ENCODE data around the gene LYPD5.
A peak's percentile ranks its signal among the peaks of the same experiment; 100 is the strongest.
"Not testable (repeated sequence)": the region's sequence is repeated elsewhere in the genome, so short reads cannot be mapped to it uniquely, and the experiment has no call there.

The LYPD5 gene

DNA sequence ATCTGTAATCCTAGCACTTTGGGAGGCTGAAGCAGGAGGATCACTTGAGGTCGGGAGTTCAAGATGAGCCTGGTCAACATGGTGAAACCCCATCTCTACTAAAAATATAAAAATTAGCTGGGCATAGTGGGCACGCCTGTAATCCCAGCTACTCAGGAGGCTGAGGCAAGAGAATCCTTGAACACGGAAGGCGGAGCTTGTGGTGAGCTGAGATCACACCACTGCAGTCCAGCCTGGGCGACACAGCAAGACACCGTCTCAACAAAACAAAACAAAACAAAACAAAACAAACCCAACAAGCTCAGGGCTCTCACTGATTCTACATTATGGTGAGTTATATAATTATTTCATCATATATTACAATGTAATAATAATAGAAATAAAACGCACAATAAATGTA, 4.2 kb upstream of the LYPD5 start:
- DNase-seq (ENCODE audit: low spot score) = not testable (repeated sequence)

DNA sequence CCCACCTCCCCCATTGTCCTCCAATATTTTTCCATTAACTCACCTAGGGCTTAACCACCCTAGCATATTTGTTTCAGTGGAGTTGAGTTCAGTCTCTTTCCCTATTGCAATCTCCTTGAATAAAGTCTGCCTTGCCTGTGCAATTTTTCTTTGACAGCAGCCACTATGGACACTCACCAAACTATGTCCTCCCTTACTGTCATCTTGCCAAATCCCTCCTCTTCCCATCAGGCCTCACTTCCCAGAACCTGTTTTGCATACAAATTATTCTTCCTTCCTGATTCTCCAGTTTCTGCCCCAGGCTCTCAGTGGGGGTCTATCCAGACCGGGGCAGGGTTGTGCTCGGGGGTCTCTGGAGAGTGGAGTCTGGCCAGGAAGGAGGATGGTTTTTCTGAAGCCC, 2.2 kb upstream of the LYPD5 start:
- DNase-seq (ENCODE audit: low spot score) = no peak

DNA sequence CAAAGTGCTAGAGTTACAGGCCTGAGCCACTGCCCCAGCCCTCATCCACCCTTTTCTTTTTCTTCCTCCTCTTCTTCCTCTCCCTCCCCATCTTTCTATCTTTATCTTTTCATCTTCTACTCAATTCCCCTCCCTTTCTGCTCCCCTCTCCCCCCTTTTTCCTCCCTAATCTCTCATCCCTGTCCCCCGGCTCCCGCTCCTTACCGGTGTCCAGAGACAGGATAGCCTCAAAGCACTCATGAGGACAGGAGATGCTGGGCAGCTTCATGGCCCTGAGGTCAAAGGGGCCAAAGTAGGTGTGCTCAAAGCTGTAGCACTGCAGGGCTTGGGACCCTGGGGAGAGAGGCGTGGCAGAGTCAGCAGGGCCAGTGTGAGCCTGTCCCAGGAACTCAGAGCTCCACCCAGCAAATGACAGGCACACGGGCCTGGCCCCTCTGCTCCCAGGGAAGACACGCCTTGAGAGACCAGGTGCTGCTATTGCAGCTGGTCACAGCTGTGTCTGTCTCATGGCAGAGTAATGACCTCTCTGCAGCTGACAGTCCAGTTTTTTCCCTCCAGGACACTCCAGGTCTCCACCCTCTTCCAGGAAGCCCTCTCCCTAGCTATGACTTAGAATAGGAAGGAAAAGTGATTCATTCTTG, 2.6 kb downstream of the LYPD5 start:
- no peak for DNase-seq (ENCODE audit: low spot score)

DNA sequence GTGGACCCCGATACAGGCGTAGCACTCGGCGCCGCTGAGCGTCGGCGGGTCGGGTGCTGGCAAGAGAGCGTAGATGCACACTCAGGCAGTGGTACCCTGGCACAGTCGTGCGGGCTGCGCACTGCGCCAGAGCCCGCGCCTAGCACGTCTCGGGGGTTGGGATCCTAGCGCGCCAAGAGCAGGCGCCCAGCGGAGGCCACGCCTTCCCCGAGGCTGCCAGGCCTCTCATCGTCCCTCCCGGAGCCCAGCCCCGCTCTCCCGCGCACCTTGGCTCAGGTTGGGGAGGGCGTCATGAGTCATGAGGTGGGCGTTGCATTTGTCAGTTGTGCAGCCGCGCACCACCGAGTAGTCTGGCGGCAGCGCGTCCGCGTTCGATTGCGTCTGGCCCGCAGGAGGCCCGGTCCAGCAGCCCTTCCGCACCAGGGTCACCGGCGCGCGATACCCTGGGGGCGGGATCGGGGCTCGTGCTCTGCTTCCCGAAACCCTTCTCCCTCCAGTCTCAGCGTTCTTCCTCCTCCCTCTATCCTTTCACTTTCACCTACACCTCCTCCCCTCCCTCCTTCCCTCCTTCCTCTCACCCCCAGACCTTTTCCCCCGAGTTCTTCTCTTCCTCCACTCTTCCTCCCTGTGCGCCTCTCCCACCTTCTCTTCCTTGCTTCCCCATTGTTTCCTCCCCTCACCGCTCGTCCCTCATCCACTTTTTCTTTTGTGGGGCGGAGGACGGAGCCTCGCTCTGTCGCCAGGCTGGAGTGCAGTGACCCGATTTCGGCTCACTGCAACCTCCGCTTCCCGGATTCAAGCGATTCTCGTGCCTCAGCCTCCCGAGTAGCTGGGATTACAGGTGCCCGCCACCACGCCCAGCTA, 3.5 kb downstream of the LYPD5 start:
- peak; percentile 69 for DNase-seq (ENCODE audit: low spot score)

DNA sequence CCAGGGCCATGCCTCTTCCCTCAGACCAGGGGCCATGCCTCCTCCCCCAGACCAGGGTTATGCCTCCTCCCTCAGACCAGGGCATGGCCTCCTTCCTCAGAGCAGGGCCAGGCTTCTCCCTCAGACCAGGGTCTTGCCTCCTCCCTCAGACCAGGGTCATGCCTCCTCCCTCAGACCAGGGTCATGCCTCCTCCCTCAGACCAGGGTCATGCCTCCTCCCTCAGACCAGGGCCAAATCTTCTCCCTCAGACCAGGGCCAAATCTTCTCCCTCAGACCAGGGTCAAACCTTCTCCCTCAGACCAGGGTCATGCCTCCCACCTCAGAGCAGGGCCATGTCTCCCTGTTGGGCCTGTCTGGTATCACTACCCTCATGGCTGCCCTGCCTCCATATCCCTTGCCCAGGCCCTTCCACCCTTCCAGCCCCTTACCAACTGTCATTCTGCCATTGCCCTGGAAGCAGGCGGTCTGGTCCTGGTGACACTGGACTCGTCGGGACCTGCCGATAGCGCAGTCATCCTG, 4.2 kb downstream of the LYPD5 start:
- no peak for DNase-seq (ENCODE audit: low spot score)

DNA sequence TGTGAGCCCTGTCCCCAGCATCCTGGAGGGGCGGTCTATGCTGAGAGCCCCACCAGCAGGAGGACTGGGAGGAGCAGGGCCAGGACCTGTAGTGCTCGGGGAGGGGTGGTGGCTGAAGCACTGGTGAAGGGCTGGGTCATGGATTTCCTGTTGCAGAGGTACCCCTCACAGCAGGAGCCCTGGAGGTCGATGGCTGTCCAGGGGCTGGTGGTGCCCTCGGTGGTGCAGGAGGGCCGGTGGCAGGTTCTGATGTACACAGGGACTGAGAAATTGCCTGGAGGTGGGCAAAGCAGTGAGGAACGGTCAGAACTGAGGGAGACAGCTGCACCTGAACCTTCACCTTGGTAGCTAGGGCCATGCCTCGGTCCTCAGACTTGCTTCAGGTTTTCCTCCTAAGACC, 4.7 kb downstream of the LYPD5 start:
- no peak for DNase-seq (ENCODE audit: low spot score)

DNA sequence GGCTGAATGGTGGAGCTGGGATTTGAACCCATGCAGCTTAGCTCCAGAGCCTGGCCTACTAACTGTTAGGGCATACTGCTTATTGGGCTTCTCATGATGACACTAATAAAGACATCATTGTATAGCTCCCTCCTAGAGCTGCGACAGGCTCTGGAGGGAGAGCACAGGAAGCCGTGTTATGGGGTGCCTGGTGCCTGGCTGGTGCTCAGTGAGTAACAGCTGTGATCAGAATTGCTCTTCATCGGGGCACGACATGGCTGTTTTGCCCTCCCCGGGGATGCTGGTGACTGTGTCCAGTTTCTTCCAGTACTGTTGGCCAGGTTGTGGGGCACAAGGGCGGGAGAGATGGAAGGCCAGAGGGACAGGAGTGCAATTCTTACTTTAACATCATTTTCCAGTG, 5.1 kb downstream of the LYPD5 start:
- no peak for DNase-seq (ENCODE audit: low spot score)

DNA sequence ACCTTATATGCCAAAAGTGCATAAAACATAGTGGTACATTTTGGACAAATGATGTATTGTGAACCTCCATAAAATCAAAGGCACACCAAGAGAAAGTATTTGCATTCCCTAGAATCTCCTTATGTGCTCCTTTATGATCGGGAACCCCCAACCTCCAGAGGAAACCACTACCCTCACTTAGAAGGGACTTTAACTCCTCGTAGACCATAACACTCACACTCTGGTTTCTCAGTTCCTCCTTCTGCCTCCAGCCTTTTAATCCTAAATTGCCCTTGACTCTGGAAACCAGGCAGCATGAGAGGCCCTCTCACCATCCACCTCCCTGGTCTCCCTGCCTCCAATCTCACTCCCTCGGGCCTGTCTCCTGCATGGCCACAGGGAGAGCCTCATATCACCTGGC, 11.7 kb downstream of the LYPD5 start:
- DNase-seq (ENCODE audit: low spot score) = no peak

DNA sequence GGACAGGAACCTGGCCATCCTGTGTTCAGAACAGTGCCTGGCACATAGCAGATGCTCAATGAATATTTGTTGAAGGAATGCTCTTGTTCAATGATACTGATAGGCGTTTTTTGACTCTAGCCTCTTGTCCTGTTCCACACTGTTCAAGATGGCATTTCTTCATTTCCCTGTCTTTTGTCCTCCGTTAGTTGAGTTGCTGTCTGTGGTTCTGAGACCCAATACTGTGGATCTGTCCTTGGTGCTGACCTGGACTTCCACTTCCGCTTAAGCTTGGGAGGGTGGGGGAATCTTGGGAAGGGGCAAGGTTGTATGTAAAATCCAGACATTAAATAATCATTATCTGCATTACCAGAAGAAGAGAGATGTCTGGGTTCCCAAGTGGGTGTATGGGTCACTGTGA, 13.2 kb downstream of the LYPD5 start:
- no peak for DNase-seq (ENCODE audit: low spot score)

DNA sequence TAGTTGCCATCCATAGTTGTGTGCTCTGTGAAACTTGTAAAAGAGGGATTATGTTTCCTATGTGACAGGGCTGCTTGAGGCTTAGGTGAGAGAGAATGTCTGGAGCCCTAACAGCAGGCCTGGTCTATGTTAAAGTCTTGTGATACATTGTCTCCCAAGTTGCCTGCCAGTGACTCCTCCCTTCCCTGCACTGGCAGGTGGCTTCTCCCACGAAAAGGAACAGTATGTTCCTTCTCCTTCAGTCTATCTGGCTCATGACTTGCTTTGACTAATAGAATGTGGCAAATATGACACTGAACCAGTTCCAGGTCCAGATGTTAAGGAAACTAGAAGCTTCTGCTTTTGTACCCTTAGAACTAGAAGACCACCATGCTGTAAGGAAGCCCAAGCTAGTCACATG, 15.6 kb downstream of the LYPD5 start:
- no peak for DNase-seq (ENCODE audit: low spot score)

DNA sequence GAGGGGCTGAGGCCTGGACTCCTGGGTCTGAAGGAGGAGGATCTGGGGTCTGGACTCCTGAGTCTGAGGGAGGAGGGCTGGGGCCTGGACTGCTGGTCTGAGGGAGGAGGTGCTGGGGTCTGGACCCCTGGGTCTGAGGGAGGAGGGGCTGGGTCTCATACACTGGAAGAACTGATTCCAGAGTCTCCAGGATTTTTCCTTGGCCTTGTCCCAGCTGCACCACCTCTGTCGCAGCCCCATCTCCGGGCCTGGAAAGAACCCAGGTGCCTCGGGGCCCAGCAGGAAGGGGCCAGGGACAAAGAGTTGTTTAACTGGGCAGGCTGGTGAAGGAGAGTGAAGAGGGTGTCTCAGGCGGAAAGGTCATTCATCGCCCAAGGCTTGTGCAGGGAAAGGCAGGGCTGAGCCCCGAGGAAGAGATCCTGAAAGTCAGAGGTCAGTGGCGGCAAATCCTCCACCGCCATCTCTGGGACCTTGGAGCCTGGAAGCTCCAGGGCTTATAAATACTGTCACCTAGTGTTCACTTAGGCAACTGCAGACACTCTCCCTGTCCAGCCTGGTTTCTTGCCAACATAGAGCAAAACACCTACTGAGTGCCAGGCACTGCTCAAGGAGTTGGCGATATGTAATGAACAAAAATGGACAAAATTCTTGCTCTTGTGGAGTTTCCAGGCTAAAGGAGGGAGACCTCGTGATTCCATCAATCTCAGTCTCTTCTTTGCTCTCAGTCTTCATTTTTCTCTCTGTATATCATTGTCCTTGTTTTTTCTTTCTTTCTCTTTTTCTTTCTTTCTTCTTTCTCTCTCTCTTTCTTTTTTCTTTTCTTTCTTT, 17.1 kb downstream of the LYPD5 start:
- peak; percentile 76 for DNase-seq (ENCODE audit: low spot score)

DNA sequence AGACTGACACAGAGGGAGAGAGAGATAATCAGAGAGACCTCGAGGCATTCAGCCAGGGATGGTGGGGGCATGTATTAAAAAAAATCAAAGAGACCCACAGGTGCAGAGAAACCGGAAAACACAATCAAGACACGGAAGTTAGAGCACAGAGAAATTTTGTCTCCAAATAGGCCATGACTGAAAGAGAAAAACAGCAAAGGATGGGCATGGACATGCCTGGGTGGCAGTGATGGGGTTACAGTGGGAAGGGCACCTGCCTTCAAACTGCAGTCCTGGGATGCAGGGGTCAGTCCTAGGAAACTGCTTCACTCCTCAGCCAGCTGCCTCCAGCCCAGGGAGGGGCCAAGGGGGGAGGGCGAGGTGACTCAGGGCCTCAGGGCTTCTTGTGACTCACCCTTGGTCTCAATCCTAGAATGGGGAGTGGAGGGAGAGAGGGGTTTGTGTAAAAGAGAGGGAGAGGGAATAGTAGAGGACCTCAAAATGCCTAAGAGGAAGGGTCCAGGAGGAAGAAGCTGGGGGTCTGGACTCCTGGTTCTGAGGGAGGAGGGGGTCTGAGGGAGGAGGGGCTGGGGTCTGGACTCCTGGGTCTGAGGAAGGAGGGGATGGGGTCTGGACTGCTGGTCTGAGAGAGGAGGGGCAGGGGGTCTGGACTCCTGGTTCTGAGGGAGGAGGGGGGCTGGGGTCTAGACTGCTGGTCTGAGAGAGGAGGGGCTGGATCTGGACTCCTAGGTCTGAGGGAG, 17.8 kb downstream of the LYPD5 start:
- DNase-seq (ENCODE audit: low spot score) = peak; percentile 76

DNA sequence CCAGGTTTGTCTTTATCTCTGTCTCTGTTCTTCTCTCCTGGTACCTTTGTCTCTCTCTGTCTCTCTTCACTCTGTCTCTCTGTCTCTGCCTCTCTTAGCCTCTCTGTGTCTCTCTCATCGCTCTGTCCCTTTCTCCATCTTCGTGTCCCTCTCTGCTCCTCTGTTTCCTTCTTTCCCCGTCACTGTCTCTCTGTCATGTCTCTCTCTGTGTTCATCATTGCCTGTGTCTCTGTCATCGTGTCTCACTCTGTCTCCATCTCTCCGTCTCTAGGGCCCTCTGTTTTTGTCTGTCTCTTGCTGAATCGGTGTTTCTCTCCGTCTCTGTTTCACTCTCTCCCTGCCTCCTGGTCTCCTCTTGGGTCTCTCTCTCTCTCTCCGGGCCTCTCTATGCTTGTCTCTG, 18.6 kb downstream of the LYPD5 start:
- no peak for DNase-seq (ENCODE audit: low spot score)

DNA sequence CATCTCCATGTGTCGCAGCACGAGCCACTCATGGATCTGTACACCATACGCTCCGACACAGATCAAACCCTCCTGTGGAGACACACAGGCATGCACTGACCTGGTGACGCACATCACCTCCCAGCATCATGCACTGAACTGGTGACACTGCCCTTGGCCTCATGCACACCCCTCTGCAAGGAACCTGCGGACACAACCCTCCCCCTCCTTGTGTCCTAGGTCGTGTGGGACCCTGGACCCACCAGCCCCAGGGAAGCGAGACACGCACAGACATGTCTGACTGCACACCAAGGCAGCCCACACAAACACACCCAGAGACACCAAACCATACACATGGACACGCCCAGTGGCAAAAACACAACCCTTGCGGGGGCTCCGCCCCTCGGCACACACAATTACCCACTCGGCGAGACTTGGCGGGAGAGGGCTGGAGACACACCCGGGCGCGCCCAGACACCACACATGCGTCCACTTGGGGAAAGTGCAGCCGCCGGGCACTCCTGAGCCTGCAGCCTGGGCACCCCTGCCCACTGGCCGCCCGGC, 19.5 kb downstream of the LYPD5 start:
- peak; percentile 42 for DNase-seq (ENCODE audit: low spot score)

DNA sequence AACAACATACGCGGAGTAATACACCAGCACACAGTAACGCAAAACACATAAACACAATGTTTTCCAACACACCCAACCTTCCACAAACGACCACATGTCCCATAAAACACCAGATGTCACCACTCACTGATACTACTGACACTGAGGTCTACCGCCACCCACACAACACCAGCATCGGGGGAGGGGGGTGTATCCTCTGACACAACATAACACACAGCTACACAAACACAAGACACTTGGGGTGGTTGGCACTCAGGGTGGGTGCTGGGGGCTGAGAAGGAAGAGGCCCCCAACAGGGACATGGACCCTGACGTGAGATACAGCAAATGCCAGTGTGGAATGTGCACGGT, 20.0 kb downstream of the LYPD5 start:
- no peak for DNase-seq (ENCODE audit: low spot score)

DNA sequence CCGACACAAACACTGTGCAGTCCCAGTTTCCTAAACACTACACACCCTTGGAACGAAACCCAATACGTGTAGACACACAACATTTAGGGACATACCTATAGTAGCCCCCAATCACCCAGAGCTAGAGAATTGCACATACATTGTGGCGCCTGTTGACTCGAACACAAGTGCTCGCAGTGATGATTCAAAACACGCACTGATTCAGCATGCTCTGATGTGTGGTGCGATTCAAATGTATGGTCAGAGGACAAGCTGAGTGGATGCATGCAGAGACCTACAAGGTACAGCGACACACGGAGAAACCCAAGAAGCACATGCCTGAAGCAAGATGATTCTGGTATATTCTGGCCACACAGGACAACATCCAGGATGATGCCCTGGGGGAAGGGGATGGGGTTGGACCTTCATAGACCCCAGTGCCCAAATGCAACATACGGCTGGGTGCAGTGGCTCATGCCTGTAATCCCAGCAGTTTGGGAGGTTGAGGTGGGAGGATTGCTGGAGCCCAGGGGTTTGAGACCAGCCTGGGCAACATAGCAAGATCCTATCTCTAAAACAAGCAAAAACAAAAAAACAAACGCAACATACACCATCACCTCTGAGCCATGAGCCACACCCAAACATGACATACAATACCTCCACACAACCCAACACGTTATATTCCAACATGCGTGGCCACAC, 20.5 kb downstream of the LYPD5 start:
- DNase-seq (ENCODE audit: low spot score) = peak; percentile 35

DNA sequence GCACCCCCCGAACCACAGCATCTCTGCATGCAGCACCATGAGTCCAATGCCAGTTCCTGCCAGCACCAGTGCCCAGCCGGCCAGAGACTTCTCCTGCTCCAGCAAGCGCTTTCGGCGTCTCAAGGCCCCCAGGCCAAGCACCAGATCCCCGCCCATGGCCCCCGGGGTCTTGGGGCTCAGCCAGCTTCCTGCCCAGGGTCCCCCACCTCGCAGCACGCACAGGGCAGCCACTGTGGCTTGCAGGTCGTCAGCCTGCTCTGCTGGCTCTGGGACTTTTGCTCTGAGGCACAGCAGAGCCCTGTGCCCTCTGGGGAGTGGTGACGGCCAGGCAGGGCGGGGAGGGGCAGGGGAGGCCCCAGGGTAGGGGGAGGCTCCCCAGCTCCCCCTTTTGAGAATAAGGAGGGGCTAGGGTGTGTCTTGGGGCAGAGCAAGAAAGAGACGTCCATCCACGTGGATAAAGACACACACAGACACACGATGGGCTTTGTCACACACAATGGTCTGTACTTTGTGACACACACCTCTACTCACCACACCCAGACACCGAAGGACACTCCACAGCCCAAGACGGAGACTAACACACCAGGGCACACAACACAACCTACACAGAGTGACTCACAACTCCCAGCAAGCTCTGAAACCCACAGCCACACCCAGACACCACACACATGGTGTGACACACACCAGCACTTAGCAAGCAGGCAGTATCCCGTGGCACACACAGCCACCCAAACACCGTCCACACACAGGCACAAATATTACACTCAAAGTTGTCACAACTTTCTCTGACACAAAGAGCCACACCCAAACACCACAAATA, 21.3 kb downstream of the LYPD5 start, which contains the start of gene KCNN4:
Gene KCNN4, minus strand, starts transcription at position 268 of the 820 bp plus-strand sequence. Its CDS starts 112 bp downstream, at position 156.
- peak; percentile 88 for DNase-seq (ENCODE audit: low spot score)

DNA sequence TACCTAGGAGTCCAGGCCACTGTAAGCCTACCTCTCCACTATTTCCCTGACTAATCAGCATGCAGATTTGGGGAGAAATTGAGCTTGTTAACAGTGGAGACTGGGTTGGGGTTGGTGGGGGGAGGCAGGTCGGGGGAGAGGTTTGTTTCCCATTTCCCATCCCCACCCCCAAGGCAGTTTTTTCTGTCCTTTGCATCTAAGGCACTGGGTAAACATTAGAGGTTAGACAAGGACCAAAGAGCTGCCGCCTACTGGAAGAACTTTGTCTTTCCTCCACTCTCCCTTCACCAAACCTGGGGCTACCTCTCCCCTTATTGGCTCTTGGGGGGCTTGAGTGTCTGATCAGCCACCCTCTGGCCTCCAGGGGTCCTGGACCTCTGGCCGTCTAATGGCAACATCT, 22.4 kb downstream of the LYPD5 start:
- DNase-seq (ENCODE audit: low spot score) = no peak

DNA sequence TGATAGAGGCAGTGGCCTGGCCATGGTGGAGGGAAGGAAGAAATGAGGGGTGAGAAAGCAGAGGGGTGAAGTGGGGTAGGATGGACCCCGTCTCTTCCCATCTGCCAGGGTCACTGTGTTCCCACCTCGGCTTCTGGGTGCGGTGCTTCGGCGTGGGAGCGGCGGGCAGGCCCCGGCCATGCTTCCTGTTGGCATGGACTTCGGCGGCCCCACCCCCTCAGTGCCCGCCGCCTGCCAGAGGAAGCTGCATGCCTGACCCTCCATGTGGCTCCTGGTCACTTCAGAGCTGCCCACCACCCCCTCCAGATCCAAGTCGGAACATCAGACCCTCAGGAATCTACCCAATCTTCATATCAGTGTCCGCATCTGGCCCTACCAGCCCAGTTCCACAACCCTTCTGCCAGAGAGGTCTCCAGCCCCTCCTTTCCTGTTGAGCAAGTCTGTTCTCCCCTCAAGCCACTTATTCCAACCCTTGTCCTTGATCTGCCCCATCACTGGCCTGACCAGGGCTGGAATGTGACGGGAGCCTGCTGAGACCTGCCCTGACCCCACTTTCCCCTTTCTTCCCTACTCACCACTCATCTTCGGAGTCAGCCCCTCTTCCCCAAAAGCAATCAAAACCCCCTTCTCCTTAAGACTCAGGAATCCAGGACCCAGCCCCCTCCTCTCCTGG, 23.0 kb downstream of the LYPD5 start:
- no peak for DNase-seq (ENCODE audit: low spot score)
